Central memory CD8-positive, alpha-beta T cell (primary cell): ENCODE results near the gene MARK2.

Experiments
- ATAC-seq: fragments of 150-1000 bp; cut with Tn5 transposase; replicated peaks from 2 replicates; pipeline ENCODE4 v1.10.0; 2022; ENCODE audit warnings: mild to moderate bottlenecking, moderate FRiP score, moderate number of reproducible peaks; ENCODE audit not compliant: poor library complexity, severe bottlenecking; ENCODE audit errors: extremely low read depth
- DNase-seq, 2 donors: peaks; one replicate each; pipeline ENCODE4 v3.0.0; 2021; ENCODE audit warnings: low spot score in 2 of 2
- H3K27ac Mint-ChIP-seq: one replicate; pipeline ENCODE4 v1.8.0; 2022; ENCODE audit warnings: low read depth, mild to moderate bottlenecking, moderate library complexity, mixed read lengths
- H3K27me3 Mint-ChIP-seq: one replicate; pipeline ENCODE4 v1.8.0; 2022; ENCODE audit warnings: mixed read lengths
- H3K36me3 Mint-ChIP-seq: one replicate; pipeline ENCODE4 v1.8.0; 2022; ENCODE audit warnings: mild to moderate bottlenecking, moderate library complexity, mixed read lengths; ENCODE audit not compliant: insufficient read depth
- H3K4me1 Mint-ChIP-seq: one replicate; pipeline ENCODE4 v1.8.0; 2022; ENCODE audit warnings: mixed read lengths
- H3K4me3 Mint-ChIP-seq: one replicate; pipeline ENCODE4 v1.8.0; 2022; ENCODE audit warnings: mild to moderate bottlenecking, moderate library complexity, mixed read lengths
- H3K9me3 Mint-ChIP-seq: one replicate; pipeline ENCODE4 v1.8.0; 2022; ENCODE audit warnings: mixed read lengths

The MARK2 gene

GRCh38 chr11:63834535-63835157 is 4.3 kb upstream of the MARK2 start:
- H3K9me3 Mint-ChIP-seq: no peaks in the 10 kb centered on the region
- ATAC-seq: no peak
- peaks cover 14% of the 10 kb centered on the region for H3K36me3 Mint-ChIP-seq
- no peak overlapping the region for H3K4me3 Mint-ChIP-seq
- no peak for DNase-seq
- H3K27ac Mint-ChIP-seq: no peak overlapping the region
- H3K27me3 Mint-ChIP-seq: no peaks in the 10 kb centered on the region
- peaks cover 19% of the 10 kb centered on the region for H3K4me1 Mint-ChIP-seq

GRCh38 chr11:63835158-63835545 is 3.8 kb upstream of the MARK2 start:
- H3K36me3 Mint-ChIP-seq: peaks cover 19% of the 10 kb centered on the region
- H3K4me1 Mint-ChIP-seq: peaks cover 24% of the 10 kb centered on the region
- no peaks in the 10 kb centered on the region for H3K9me3 Mint-ChIP-seq
- peak overlapping the region; percentile 16 for H3K27ac Mint-ChIP-seq
- no peak for ATAC-seq
- no peak for DNase-seq
- H3K27me3 Mint-ChIP-seq: no peaks in the 10 kb centered on the region
- no peak overlapping the region for H3K4me3 Mint-ChIP-seq

GRCh38 chr11:63837027-63837688 is 1.8 kb upstream of the MARK2 start:
- peak overlapping the region; percentile 92 for H3K4me3 Mint-ChIP-seq
- no peak overlapping the region for H3K27ac Mint-ChIP-seq
- peaks cover 42% of the 10 kb centered on the region for H3K4me1 Mint-ChIP-seq
- ATAC-seq (no peak), DNase-seq (peak; percentile 63 to 66)
- H3K36me3 Mint-ChIP-seq: peaks cover 27% of the 10 kb centered on the region
- no peaks in the 10 kb centered on the region for H3K9me3 Mint-ChIP-seq
- H3K27me3 Mint-ChIP-seq: no peaks in the 10 kb centered on the region

DNA sequence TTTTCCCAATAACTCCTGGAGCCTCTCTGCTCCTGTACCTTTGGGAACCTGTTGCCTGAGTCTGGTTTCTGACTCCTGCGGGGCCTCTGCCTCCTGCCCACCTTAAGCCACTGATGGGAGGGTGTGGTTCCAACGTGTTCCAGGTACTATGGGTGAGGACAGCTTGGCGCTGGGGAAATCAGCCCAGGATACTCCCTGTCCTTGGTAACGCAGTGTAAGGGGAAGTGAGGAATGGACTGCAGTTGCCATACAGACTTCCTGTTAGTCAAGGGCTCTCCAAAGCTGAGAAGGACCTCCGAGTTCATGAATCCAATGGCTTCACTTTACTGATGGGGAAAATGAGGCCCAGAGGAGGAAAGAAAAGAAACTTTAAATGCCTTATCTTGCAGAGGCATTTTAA is 1.2 kb upstream of the MARK2 start:
- Mint-ChIP-seq H3K27ac (peak overlapping the region; percentile 77), H3K27me3 (no peaks in the 10 kb centered on the region), H3K4me1 (peaks cover 45% of the 10 kb centered on the region), H3K36me3 (peaks cover 29% of the 10 kb centered on the region), H3K4me3 (peak overlapping the region; percentile 92), H3K9me3 (no peaks in the 10 kb centered on the region)
- no peak for ATAC-seq
- DNase-seq: no peak

GRCh38 chr11:63838150-63838677 is 696 bp upstream of the MARK2 start:
- DNase-seq: no peak
- ATAC-seq: no peak
- Mint-ChIP-seq H3K9me3 (no peaks in the 10 kb centered on the region), H3K27me3 (no peaks in the 10 kb centered on the region), H3K36me3 (peaks cover 32% of the 10 kb centered on the region), H3K4me3 (peak overlapping the region; percentile 92), H3K27ac (peak overlapping the region; percentile 77), H3K4me1 (peaks cover 50% of the 10 kb centered on the region)

GRCh38 chr11:63839508-63840355 is 822 bp downstream of the MARK2 start:
- H3K4me1 Mint-ChIP-seq: peaks cover 59% of the 10 kb centered on the region
- peaks cover 44% of the 10 kb centered on the region for H3K36me3 Mint-ChIP-seq
- no peaks in the 10 kb centered on the region for H3K9me3 Mint-ChIP-seq
- no peak for ATAC-seq
- peak overlapping the region; percentile 92 for H3K27ac Mint-ChIP-seq
- H3K27me3 Mint-ChIP-seq: no peaks in the 10 kb centered on the region
- H3K4me3 Mint-ChIP-seq: peak overlapping the region; percentile 92
- DNase-seq: no peak

- no peak for DNase-seq
- H3K36me3 Mint-ChIP-seq: peaks cover 50% of the 10 kb centered on the region
- no peaks in the 10 kb centered on the region for H3K9me3 Mint-ChIP-seq
- no peak for ATAC-seq
- peaks cover 59% of the 10 kb centered on the region for H3K4me1 Mint-ChIP-seq
- H3K27ac Mint-ChIP-seq: peak overlapping the region; percentile 92
- H3K27me3 Mint-ChIP-seq: no peaks in the 10 kb centered on the region
- peak overlapping the region; percentile 92 for H3K4me3 Mint-ChIP-seq
These were observed 1.6 kb downstream of the MARK2 start for GRCh38 chr11:63840356-63841060.

DNA sequence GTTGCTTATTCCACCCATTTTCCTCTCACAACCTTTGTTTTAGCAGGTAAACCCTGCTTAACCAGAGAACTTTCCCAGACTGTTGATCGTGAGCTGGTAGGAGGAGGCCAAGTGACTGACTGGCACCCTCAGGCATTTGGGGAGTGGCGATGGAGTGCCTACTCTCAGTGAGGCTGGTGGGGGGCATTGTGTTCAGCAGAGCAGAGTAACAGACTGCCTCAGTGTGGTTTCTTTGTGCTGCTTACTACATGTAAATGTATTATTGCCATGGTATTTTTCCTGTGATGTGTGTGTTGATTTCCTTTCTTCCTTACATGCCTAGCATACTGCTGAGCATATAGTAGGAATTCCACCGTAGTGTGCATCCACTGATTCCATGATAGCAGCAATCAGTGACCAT is 2.6 kb downstream of the MARK2 start:
- Mint-ChIP-seq H3K36me3 (peaks cover 50% of the 10 kb centered on the region), H3K4me1 (peaks cover 67% of the 10 kb centered on the region), H3K9me3 (no peaks in the 10 kb centered on the region), H3K27ac (peak overlapping the region; percentile 92), H3K27me3 (no peaks in the 10 kb centered on the region), H3K4me3 (peak overlapping the region; percentile 92)
- DNase-seq (no peak), ATAC-seq (no peak)

- DNase-seq (no peak), ATAC-seq (no peak)
- peaks cover 46% of the 10 kb centered on the region for H3K36me3 Mint-ChIP-seq
- peak overlapping the region; percentile 76 for H3K27ac Mint-ChIP-seq
- H3K9me3 Mint-ChIP-seq: no peaks in the 10 kb centered on the region
- no peaks in the 10 kb centered on the region for H3K27me3 Mint-ChIP-seq
- peak overlapping the region; percentile 92 for H3K4me3 Mint-ChIP-seq
- peaks cover 66% of the 10 kb centered on the region for H3K4me1 Mint-ChIP-seq
These were observed 4.1 kb downstream of the MARK2 start for GRCh38 chr11:63843041-63843440.

DNA sequence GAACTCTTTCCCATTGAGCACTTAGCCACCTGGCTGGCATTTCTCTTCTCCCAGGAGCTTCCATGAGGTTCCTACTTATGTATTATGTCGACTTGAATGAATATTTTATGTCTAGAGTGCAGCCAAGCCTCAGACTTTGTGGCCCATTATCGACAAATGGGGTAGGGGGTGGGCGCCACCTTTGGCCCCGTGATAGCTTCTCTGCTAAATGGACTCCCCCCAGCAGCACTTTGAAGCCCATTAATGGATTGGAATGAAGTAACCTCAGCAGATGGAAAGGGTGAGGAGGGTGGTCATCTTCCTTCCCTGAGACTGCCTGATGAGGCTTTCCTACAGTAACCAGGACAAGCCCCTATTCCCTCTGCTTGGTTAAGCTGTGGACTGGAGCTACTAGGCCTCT is 5.9 kb downstream of the MARK2 start:
- no peak for DNase-seq
- H3K36me3 Mint-ChIP-seq: peaks cover 35% of the 10 kb centered on the region
- no peaks in the 10 kb centered on the region for H3K9me3 Mint-ChIP-seq
- no peaks in the 10 kb centered on the region for H3K27me3 Mint-ChIP-seq
- ATAC-seq: no peak
- no peak overlapping the region for H3K4me3 Mint-ChIP-seq
- H3K4me1 Mint-ChIP-seq: peaks cover 73% of the 10 kb centered on the region
- no peak overlapping the region for H3K27ac Mint-ChIP-seq

DNA sequence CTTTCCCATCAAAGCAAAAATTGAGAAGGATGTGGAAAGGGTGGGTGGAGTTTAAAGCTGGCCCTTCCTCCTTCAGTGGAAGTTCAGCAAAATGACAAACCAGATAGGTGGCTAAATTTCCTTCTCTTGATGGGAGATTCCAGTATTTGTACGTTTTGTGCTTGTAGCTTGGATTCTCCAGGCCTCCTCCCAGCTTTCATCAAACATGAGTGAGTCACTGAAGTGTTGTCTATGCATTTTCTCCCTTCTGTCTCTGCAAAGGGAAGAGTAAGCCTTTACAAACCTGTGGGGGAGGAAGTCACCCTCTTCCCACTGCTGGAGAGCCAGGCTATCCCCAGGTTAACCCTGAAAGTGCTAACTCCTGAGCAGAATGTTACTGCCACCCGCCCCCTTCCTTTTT is 6.4 kb downstream of the MARK2 start:
- H3K36me3 Mint-ChIP-seq: peaks cover 30% of the 10 kb centered on the region

DNA sequence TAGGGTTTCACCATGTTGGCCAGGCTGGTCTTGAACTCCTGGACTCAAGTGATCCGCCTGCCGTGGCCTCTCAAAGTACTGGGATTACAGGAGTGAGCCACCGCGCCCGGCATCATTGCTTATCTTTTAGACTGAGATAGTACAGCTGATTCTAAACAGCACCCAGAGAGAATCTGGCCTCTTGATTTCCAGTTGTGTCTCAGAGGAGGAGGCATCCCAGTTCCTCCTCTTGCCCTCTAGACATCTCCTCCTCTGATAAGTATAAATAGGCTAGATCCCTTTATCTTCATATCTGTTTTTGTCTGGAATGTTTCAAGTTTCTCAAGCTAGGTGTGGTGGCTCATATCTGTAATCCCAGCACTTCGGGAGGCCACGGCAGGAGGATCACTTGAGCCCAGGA is 7.0 kb downstream of the MARK2 start:
- Mint-ChIP-seq H3K4me3 (no peak overlapping the region), H3K4me1 (peaks cover 73% of the 10 kb centered on the region), H3K27me3 (no peaks in the 10 kb centered on the region), H3K36me3 (peaks cover 29% of the 10 kb centered on the region), H3K9me3 (no peaks in the 10 kb centered on the region), H3K27ac (no peak overlapping the region)
- ATAC-seq (no peak), DNase-seq (no peak)

More for the DNA sequence above, 6.4 kb downstream of the MARK2 start:
- peaks cover 73% of the 10 kb centered on the region for H3K4me1 Mint-ChIP-seq
- no peak overlapping the region for H3K4me3 Mint-ChIP-seq
- H3K9me3 Mint-ChIP-seq: no peaks in the 10 kb centered on the region
- DNase-seq: no peak
- no peaks in the 10 kb centered on the region for H3K27me3 Mint-ChIP-seq
- H3K27ac Mint-ChIP-seq: no peak overlapping the region
- ATAC-seq: no peak
